Measurements from ENCODE around the gene WIPF2.
"Not testable (repeated sequence)": the region's sequence is repeated elsewhere in the genome, so short reads cannot be mapped to it uniquely, and the experiment has no call there.

DNA sequence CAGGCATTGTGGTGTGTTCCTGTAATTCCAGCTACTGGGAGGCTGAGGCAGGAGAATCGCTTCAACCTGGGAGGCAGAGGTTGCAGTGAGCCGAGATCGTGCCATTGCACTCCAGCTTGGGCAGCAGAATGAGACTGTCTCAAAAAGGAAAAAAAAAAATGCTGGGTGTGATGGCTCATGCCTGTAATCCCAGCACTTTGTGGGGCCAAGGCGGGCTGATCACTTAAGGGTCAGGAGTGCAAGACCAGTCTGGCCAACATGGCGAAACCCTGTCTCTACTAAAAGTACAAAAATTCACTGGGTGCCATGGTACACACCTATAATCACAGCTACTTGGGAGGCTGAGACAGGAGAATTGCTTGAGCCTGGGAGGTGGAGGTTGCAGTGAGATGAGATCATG lies 85.8 kb downstream of the WIPF2 start:
- TF ChIP-seq, protein P1, sequence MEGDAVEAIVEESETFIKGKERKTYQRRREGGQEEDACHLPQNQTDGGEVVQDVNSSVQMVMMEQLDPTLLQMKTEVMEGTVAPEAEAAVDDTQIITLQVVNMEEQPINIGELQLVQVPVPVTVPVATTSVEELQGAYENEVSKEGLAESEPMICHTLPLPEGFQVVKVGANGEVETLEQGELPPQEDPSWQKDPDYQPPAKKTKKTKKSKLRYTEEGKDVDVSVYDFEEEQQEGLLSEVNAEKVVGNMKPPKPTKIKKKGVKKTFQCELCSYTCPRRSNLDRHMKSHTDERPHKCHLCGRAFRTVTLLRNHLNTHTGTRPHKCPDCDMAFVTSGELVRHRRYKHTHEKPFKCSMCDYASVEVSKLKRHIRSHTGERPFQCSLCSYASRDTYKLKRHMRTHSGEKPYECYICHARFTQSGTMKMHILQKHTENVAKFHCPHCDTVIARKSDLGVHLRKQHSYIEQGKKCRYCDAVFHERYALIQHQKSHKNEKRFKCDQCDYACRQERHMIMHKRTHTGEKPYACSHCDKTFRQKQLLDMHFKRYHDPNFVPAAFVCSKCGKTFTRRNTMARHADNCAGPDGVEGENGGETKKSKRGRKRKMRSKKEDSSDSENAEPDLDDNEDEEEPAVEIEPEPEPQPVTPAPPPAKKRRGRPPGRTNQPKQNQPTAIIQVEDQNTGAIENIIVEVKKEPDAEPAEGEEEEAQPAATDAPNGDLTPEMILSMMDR (IDR thresholded peaks at IDR 0.05), result not testable (repeated sequence)
- TF ChIP-seq POLR2A (IDR thresholded peaks at IDR 0.05), result not testable (repeated sequence)

Measured in esophagus squamous epithelium (tissue), 4 donors.